IMR-90 (cell line): ENCODE results near the gene SORCS1. TPM values are rescaled to one million over a fixed set of nuclear protein-coding genes. Genes with fewer than 3 reads are reported as not detected.

Experiments
- ATAC-seq: fragments of 200-7000 bp; cut with Tn5 transposase; 2 replicates; pipeline ENCODE4 v1.9.1; 2020; ENCODE audit warnings: low read depth, mild to moderate bottlenecking, moderate library complexity
- BruUV-seq: library from RNA; stranded (reverse); fragments of 400-500 nt; replicated peaks from 2 replicates; lab custom pipeline; 2021; lab: Mats Ljungman, UMichigan
- CTCF ChIA-PET: fragments of 300-600 bp; formaldehyde crosslinking; extraction: SDS; loops from one replicate; lab custom pipeline; 2021; ENCODE audit warnings: antibody characterized with exemption; lab: Yijun Ruan, JAX
- POLR2A ChIA-PET: fragments of 300-600 bp; sonication (Branson Sonifier 250); formaldehyde crosslinking; loops from one replicate; lab custom pipeline; 2022; ENCODE audit warnings: antibody characterized with exemption; ENCODE audit not compliant: unreplicated experiment; lab: Charles Lee
- DNase-seq: peaks from one replicate; pipeline ENCODE4 v3.0.0; 2013
- H2AFZ ChIP-seq: replicated peaks from 2 replicates; pipeline ENCODE3; 2013; ENCODE audit warnings: low read length, mild to moderate bottlenecking; ENCODE audit not compliant: poor library complexity
- H2AK5ac ChIP-seq: 2 replicates; pipeline ENCODE4 v1.6.1; 2013; ENCODE audit warnings: low read depth, low read length, inconsistent platforms
- H2AK9ac ChIP-seq: replicated peaks from 2 replicates; pipeline ENCODE3; 2013; ENCODE audit warnings: mild to moderate bottlenecking, low read depth, low read length, moderate library complexity; ENCODE audit not compliant: poor library complexity
- H2BK120ac ChIP-seq: 2 replicates; pipeline ENCODE4 v1.6.1; 2013; ENCODE audit warnings: low read depth, low read length, inconsistent platforms
- H2BK15ac ChIP-seq: 3 replicates; pipeline ENCODE4 v1.6.1; 2013; ENCODE audit warnings: low read depth, low read length, inconsistent platforms
- H2BK20ac ChIP-seq: 2 replicates; pipeline ENCODE4 v1.6.1; 2013; ENCODE audit warnings: low read depth, mild to moderate bottlenecking, inconsistent platforms, low read length, moderate library complexity
- H2BK5ac ChIP-seq: 2 replicates; pipeline ENCODE4 v1.6.1; 2013; ENCODE audit warnings: mild to moderate bottlenecking, low read depth, low read length, inconsistent platforms; ENCODE audit not compliant: poor library complexity, severe bottlenecking
- H3K14ac ChIP-seq: replicated peaks from 2 replicates; pipeline ENCODE4 v1.6.1; 2013; ENCODE audit warnings: low read depth, low read length, inconsistent platforms
- H3K18ac ChIP-seq: 2 replicates; pipeline ENCODE4 v1.6.1; 2013; ENCODE audit warnings: low read depth, low read length, control low read depth
- H3K23ac ChIP-seq: 2 replicates; pipeline ENCODE4 v1.6.1; 2013; ENCODE audit warnings: low read depth, low read length, inconsistent platforms
- H3K27ac ChIP-seq: 2 replicates; pipeline ENCODE4 v1.5.1; 2013; ENCODE audit warnings: mild to moderate bottlenecking, control low read depth, low read length; ENCODE audit not compliant: insufficient read depth
- H3K27me3 ChIP-seq: 2 replicates; pipeline ENCODE4 v1.6.1; 2013; ENCODE audit warnings: low read length; ENCODE audit not compliant: control insufficient read depth, insufficient read depth
- H3K36me3 ChIP-seq: 2 replicates; pipeline ENCODE4 v1.6.1; 2013; ENCODE audit warnings: low read length, mixed read lengths; ENCODE audit not compliant: control insufficient read depth, insufficient read depth
- H3K4ac ChIP-seq: 2 replicates; pipeline ENCODE4 v1.6.1; 2013; ENCODE audit warnings: low read depth, low read length, inconsistent platforms
- H3K4me1 ChIP-seq: 2 replicates; pipeline ENCODE4 v1.6.1; 2013; ENCODE audit warnings: low read length, mixed read lengths; ENCODE audit not compliant: control insufficient read depth, insufficient read depth
- H3K4me2 ChIP-seq: 2 replicates; pipeline ENCODE4 v1.6.1; 2013; ENCODE audit warnings: low read depth, mild to moderate bottlenecking, control low read depth, low read length, moderate library complexity
- H3K4me3 ChIP-seq: 2 replicates; pipeline ENCODE4 v1.5.1; 2013; ENCODE audit warnings: low read depth, mild to moderate bottlenecking, control low read depth, low read length, moderate library complexity; ENCODE audit not compliant: insufficient read depth
- H3K56ac ChIP-seq: 2 replicates; pipeline ENCODE4 v1.6.1; 2013; ENCODE audit warnings: low read length, inconsistent platforms; ENCODE audit not compliant: insufficient read depth; ENCODE audit errors: extremely low read depth
- H3K79me1 ChIP-seq, 2 experiments: 2 replicates each; pipeline ENCODE4 v1.6.1; 2013; ENCODE audit warnings: low read length in 2 of 2, inconsistent platforms in 1 of 2, low read depth in 1 of 2
- H3K9ac ChIP-seq: 2 replicates; pipeline ENCODE4 v1.6.1; 2013; ENCODE audit warnings: low read depth, low read length, control low read depth
- H3K9me1 ChIP-seq: 2 replicates; pipeline ENCODE4 v1.6.1; 2013; ENCODE audit warnings: low read length, inconsistent platforms; ENCODE audit not compliant: insufficient read depth
- H3K9me3 ChIP-seq: 2 replicates; pipeline ENCODE4 v1.6.1; 2013; ENCODE audit warnings: low read length; ENCODE audit not compliant: control insufficient read depth, insufficient read depth
- H4K20me1 ChIP-seq: 2 replicates; pipeline ENCODE4 v1.6.1; 2013; ENCODE audit warnings: low read length, inconsistent platforms; ENCODE audit not compliant: insufficient read depth
- H4K5ac ChIP-seq: 2 replicates; pipeline ENCODE4 v1.6.1; 2013; ENCODE audit warnings: mild to moderate bottlenecking, low read depth, low read length, control low read depth
- H4K8ac ChIP-seq, 2 experiments: 2 replicates each; pipeline ENCODE4 v1.6.1; 2013; ENCODE audit warnings: low read depth in 2 of 2, low read length in 2 of 2, control low read depth in 1 of 2, inconsistent platforms in 1 of 2
- H4K91ac ChIP-seq: 2 replicates; pipeline ENCODE4 v1.6.1; 2013; ENCODE audit warnings: low read depth, low read length, inconsistent platforms; ENCODE audit not compliant: insufficient read depth
- CEBPB ChIP-seq: IDR thresholded peaks from 2 replicates; pipeline ENCODE4 v1.6.1; 2012; ENCODE audit warnings: low read depth, low read length, improper control_type of control experiment
- CHD1 ChIP-seq: IDR thresholded peaks from 2 replicates; pipeline ENCODE4 v1.6.1; 2012; ENCODE audit warnings: low read depth, low read length, improper control_type of control experiment
- POLR2A ChIP-seq: IDR thresholded peaks from 2 replicates; pipeline ENCODE4 v1.6.1; 2012; ENCODE audit warnings: mild to moderate bottlenecking, low read depth, low read length
- RAD21 ChIP-seq: IDR thresholded peaks from 2 replicates; pipeline ENCODE4 v1.6.1; 2012; ENCODE audit warnings: low read length, improper control_type of control experiment
- RCOR1 ChIP-seq: IDR thresholded peaks from 2 replicates; pipeline ENCODE4 v1.6.1; 2012; ENCODE audit warnings: mild to moderate bottlenecking, low read length, improper control_type of control experiment; ENCODE audit not compliant: insufficient replicate concordance
- SMC3 ChIP-seq: fragments of 150-350 bp; IDR thresholded peaks from 2 replicates; pipeline ENCODE4 v1.6.1; 2016; ENCODE audit warnings: low read depth, mild to moderate bottlenecking, antibody characterized with exemption, low read length, moderate library complexity
- whole genome bisulfite sequencing, 2 experiments: methylation state at CpG; one replicate each; pipeline versions ENCODE4 v1.1.5 to v1.1.7; 2013; ENCODE audit warnings: missing lambda C conversion rate in 2 of 2; ENCODE audit not compliant: insufficient read length in 1 of 2; ENCODE audit errors: extremely low coverage in 2 of 2; 5-methylcytosine and 5-hydroxymethylcytosine counted together
- dilution Hi-C: fragments of 300-500 bp; cut with HindIII; formaldehyde crosslinking; loops from one replicate; pipeline ENCODE4 v1.14.3; 2018; ENCODE audit warnings: low sequenced_read_pairs; ENCODE audit not compliant: unreplicated experiment
- in situ Hi-C: fragments of 300-500 bp; cut with MboI; formaldehyde crosslinking; loops from 3 replicates; pipeline ENCODE4 v1.14.3; 2019; ENCODE audit warnings: low sequenced_read_pairs, inconsistent platforms, mixed read lengths
- intact Hi-C: fragments of 100-400 bp; cut with micrococcal nuclease; formaldehyde crosslinking; loops from 2 replicates; pipeline ENCODE4 v1.10.0; 2022
- polyA plus RNA-seq, 3 experiments: library from polyadenylated mRNA; depleted of rRNA; stranded (reverse); fragments of >200 nt; gene quantifications; 2 replicates each; pipeline ENCODE4 v1.2.3, GENCODE V29; 2012; ENCODE audit warnings: low replicate concordance in 1 of 3
- total RNA-seq: library from RNA; depleted of rRNA; stranded (reverse); fragments of >200 nt; gene quantifications from 2 replicates; pipeline ENCODE4 v1.2.3, GENCODE V29; 2012

The SORCS1 gene
- total and polyA plus RNA-seq, 2 of the 4 experiments (the other 2 are of a cell fraction): under 0.01 TPM; not detected in 1

GRCh38 chr10:107032700-107033401, 131.7 kb downstream of the SORCS1 start:
- Histone ChIP-seq H3K9me3 (peaks cover 2% of the 10 kb centered on the region), H2BK20ac (no peak overlapping the region), H3K4ac (no peak overlapping the region), H3K23ac (no peak overlapping the region), H3K14ac (no peak overlapping the region), H2BK15ac (no peak overlapping the region), H3K27me3 (no peaks in the 10 kb centered on the region), H4K20me1 (no peaks in the 10 kb centered on the region), H2AK9ac (no peak overlapping the region), H4K8ac (no peak overlapping the region), H3K9ac (no peak overlapping the region), H2BK5ac (no peak overlapping the region), H2AK5ac (no peak overlapping the region), H3K79me1 (no peaks in the 10 kb centered on the region), H2AFZ (no peak overlapping the region), H3K56ac (no peak overlapping the region), H3K36me3 (no peaks in the 10 kb centered on the region), H3K9me1 (no peaks in the 10 kb centered on the region), H3K4me3 (no peak overlapping the region), H3K18ac (no peak overlapping the region), H3K4me1 (no peaks in the 10 kb centered on the region), H4K5ac (no peak overlapping the region), H2BK120ac (no peak overlapping the region), H4K91ac (no peak overlapping the region), H3K4me2 (no peak overlapping the region), H3K27ac (no peak overlapping the region)
- in situ Hi-C loops: no loop called here
- DNase-seq: no peak
- no peak for TF ChIP-seq RAD21
- TF ChIP-seq CEBPB: no peak
- TF ChIP-seq CHD1: no peak
- TF ChIP-seq POLR2A: no peak
- TF ChIP-seq SMC3: no peak
- TF ChIP-seq RCOR1: no peak
- POLR2A ChIA-PET: no interaction called here
- no CpG with 5 or more reads among the region's 10 CpGs for WGBS, 2 experiments
- dilution Hi-C loops: no loop called here
- ATAC-seq: no peak
- CTCF ChIA-PET: no interaction called here
- intact Hi-C loops: no loop called here
- BruUV-seq: no TSS peak
